SU-DHL-6 (cell line): ENCODE results near the gene ASTN2.

ENCODE experiments used
- CTCF ChIP-seq: fragments of 200-600 bp; sonication (generic); IDR thresholded peaks from one replicate; pipeline ENCODE4 v1.5.1; 2017; ENCODE audit warnings: antibody characterized with exemption, mild to moderate bottlenecking, low read length, moderate library complexity; ENCODE audit not compliant: insufficient read depth, poor library complexity, severe bottlenecking
- EZH2phosphoT487 ChIP-seq: fragments of 200-600 bp; sonication (generic), shearing (Covaris generic); conservative IDR thresholded peaks from 2 replicates; pipeline ENCODE4 v1.6.1; 2018; ENCODE audit warnings: mild to moderate bottlenecking, antibody characterized with exemption, low read length, moderate library complexity, mixed read lengths

- TF ChIP-seq CTCF (no peak), EZH2phosphoT487 (no peak)
These were observed 995.7 kb downstream of the ASTN2 start for GRCh38 chr9:116419181-116419580.
